ENCODE data around the gene TIAM1. TPM values are rescaled to one million over a fixed set of nuclear protein-coding genes. Genes with fewer than 3 reads are reported as not detected.

Gene TIAM1
- total and polyA plus RNA-seq, 2 donors from 2014 or later: 4.6 to 30.0 TPM

GRCh38 chr21:31370893-31371544, 27.0 kb upstream of the TIAM1 start:
- DNase-seq (peak in 2 of 5 donors; percentile 32 to 53), FAIRE-seq (no peak)
- no peak for TF ChIP-seq CTCF (IDR thresholded peaks at IDR 0.05; ENCODE audit: borderline replicate concordance, extremely low read depth, insufficient read depth)
- no peak overlapping the region for H3K27ac ChIP-seq (ENCODE audit: low read depth in 2 of 2, low read length in 2 of 2)
- H3K9me3 ChIP-seq (ENCODE audit: control insufficient read depth in 2 of 3, insufficient read depth in 1 of 3, low read length in 3 of 3): no peaks in the 10 kb centered on the region
- no peak overlapping the region for H3K4me3 ChIP-seq (ENCODE audit: low read length in 3 of 3)
- H3K4me1 ChIP-seq (ENCODE audit: control insufficient read depth in 2 of 3, insufficient read depth in 2 of 3, low read depth in 1 of 3, low read length in 3 of 3): no peaks in the 10 kb centered on the region
- no peaks in the 10 kb centered on the region for H3K36me3 ChIP-seq (ENCODE audit: control insufficient read depth in 2 of 3, insufficient read depth in 3 of 3, low read length in 3 of 3)
- no peaks in the 10 kb centered on the region for H3K27me3 ChIP-seq (ENCODE audit: control insufficient read depth, insufficient read depth, low read length)
- H3K9ac ChIP-seq (ENCODE audit: low read length in 3 of 3): no peak overlapping the region
- intact Hi-C loops (cut with DNase I): no loop called here

- H3K36me3 ChIP-seq (ENCODE audit: control insufficient read depth in 2 of 3, insufficient read depth in 3 of 3, low read length in 3 of 3): no peaks in the 10 kb centered on the region
- no peak overlapping the region for H3K9ac ChIP-seq (ENCODE audit: low read length in 3 of 3)
- no peak for DNase-seq
- H3K27ac ChIP-seq (ENCODE audit: low read depth in 2 of 2, low read length in 2 of 2): no peak overlapping the region
- no peaks in the 10 kb centered on the region for H3K4me1 ChIP-seq (ENCODE audit: control insufficient read depth in 2 of 3, insufficient read depth in 2 of 3, low read depth in 1 of 3, low read length in 3 of 3)
- H3K4me3 ChIP-seq (ENCODE audit: low read length in 3 of 3): no peak overlapping the region
- TF ChIP-seq CTCF (IDR thresholded peaks at IDR 0.05; ENCODE audit: borderline replicate concordance, extremely low read depth, insufficient read depth): no peak
- H3K27me3 ChIP-seq (ENCODE audit: control insufficient read depth, insufficient read depth, low read length): no peaks in the 10 kb centered on the region
- no peak for FAIRE-seq
- intact Hi-C loops (cut with DNase I): no loop called here
- H3K9me3 ChIP-seq (ENCODE audit: control insufficient read depth in 2 of 3, insufficient read depth in 1 of 3, low read length in 3 of 3): no peaks in the 10 kb centered on the region
Measured at GRCh38 chr21:31370281-31370892, 26.3 kb upstream of the TIAM1 start.

- no peaks in the 10 kb centered on the region for H3K9me3 ChIP-seq (ENCODE audit: control insufficient read depth in 2 of 3, insufficient read depth in 1 of 3, low read length in 3 of 3)
- no peak for TF ChIP-seq CTCF (IDR thresholded peaks at IDR 0.05; ENCODE audit: borderline replicate concordance, extremely low read depth, insufficient read depth)
- H3K4me1 ChIP-seq (ENCODE audit: control insufficient read depth in 2 of 3, insufficient read depth in 2 of 3, low read depth in 1 of 3, low read length in 3 of 3): no peaks in the 10 kb centered on the region
- H3K4me3 ChIP-seq (ENCODE audit: low read length in 3 of 3): no peak overlapping the region
- DNase-seq (no peak), FAIRE-seq (no peak)
- H3K9ac ChIP-seq (ENCODE audit: low read length in 3 of 3): no peak overlapping the region
- intact Hi-C loops (cut with DNase I): no loop called here
- no peaks in the 10 kb centered on the region for H3K36me3 ChIP-seq (ENCODE audit: control insufficient read depth in 2 of 3, insufficient read depth in 3 of 3, low read length in 3 of 3)
- no peaks in the 10 kb centered on the region for H3K27me3 ChIP-seq (ENCODE audit: control insufficient read depth, insufficient read depth, low read length)
- H3K27ac ChIP-seq (ENCODE audit: low read depth in 2 of 2, low read length in 2 of 2): no peak overlapping the region
Measured at GRCh38 chr21:31368361-31368760, 24.3 kb upstream of the TIAM1 start.

Measured in kidney (tissue), 14 donors.